ENCODE measurements around the gene NRARP.

The NRARP gene

DNA sequence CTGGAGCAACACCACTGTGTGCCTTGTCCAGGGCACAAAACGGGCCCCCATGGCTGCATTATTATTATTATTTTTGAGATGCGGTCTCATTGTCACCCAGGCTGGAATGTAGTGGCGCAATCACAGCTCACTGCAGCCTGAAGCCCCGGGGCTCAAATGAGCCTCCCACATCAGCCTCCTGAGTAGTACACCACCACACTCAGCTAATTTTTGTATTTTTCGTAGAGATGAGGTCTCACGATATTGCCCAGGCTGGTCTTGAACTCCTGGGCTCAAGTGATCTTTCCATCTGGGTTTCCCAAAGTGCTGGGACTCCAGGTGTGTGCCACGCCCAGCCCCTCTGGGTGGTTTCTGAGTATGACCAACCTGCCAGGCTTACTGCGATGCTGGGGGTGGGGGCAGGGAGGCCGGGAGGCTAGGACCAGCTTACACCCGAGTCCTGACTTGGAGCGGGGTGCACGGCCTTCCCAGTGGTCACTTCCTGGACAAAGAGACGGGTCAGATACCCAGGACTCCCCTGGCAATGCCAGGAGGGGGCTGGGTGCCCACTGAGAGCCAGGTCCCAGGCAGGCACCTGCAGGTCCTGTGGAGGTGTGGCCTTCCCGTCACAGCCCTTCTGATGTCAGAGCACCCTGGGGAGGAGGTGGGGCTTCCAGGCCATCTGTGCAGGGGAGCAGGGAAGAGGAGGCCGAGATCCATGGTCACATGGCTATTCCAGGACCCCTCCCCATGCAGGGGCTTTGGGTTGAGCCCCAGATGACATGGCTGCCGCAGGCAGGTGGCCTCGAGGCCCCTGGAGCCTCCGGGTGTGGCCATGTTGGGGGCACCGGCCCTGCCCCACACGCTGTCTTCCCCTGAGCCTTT is 8.3 kb upstream of the NRARP start:
- CTCF ChIA-PET: interaction anchor here (0.8 to 0.9 kb wide), 2 partner anchors 8 to 24 kb away, joined by 4 to 6 read pairs; partner anchors contain the start of gene NRARP
- POLR2A ChIA-PET: interaction anchor here (1.3 to 5.4 kb wide), 3 partner anchors 9 to 67 kb away, joined by 3 to 40 read pairs (median 4); partner anchors contain the start of gene NRARP
- H3K4me1 ChIP-seq (ENCODE audit: control insufficient read depth, insufficient read depth, low read length): no peaks in the 10 kb centered on the region; the same call in 1 of the 2 replicates
- 0 out of 2 replicates have a peak, but pooled peaks have one; percentile 43 for TF ChIP-seq ZNF629 (tag by site-specific recombination; IDR thresholded peaks at IDR 0.05)
- TF ChIP-seq SP3 (tag by site-specific recombination; IDR thresholded peaks at IDR 0.05): 0 out of 2 replicates have a peak, but pooled peaks have one; percentile 25
- 0 out of 2 replicates have a peak, but pooled peaks have one; percentile 40 for TF ChIP-seq ZBTB8A (tag by site-specific recombination; IDR thresholded peaks at IDR 0.05)
- no peak for TF ChIP-seq ZNF768 (tag by site-specific recombination; IDR thresholded peaks at IDR 0.05)
- TF ChIP-seq, protein P1, sequence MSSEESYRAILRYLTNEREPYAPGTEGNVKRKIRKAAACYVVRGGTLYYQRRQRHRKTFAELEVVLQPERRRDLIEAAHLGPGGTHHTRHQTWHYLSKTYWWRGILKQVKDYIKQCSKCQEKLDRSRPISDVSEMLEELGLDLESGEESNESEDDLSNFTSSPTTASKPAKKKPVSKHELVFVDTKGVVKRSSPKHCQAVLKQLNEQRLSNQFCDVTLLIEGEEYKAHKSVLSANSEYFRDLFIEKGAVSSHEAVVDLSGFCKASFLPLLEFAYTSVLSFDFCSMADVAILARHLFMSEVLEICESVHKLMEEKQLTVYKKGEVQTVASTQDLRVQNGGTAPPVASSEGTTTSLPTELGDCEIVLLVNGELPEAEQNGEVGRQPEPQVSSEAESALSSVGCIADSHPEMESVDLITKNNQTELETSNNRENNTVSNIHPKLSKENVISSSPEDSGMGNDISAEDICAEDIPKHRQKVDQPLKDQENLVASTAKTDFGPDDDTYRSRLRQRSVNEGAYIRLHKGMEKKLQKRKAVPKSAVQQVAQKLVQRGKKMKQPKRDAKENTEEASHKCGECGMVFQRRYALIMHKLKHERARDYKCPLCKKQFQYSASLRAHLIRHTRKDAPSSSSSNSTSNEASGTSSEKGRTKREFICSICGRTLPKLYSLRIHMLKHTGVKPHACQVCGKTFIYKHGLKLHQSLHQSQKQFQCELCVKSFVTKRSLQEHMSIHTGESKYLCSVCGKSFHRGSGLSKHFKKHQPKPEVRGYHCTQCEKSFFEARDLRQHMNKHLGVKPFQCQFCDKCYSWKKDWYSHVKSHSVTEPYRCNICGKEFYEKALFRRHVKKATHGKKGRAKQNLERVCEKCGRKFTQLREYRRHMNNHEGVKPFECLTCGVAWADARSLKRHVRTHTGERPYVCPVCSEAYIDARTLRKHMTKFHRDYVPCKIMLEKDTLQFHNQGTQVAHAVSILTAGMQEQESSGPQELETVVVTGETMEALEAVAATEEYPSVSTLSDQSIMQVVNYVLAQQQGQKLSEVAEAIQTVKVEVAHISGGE (tag by site-specific recombination; conservative IDR thresholded peaks at IDR 0.05; ENCODE audit: low read depth): no peak
- no peak for TF ChIP-seq ZNF561 (tag by site-specific recombination; IDR thresholded peaks at IDR 0.05; ENCODE audit: borderline replicate concordance)
- TF ChIP-seq, protein P2, sequence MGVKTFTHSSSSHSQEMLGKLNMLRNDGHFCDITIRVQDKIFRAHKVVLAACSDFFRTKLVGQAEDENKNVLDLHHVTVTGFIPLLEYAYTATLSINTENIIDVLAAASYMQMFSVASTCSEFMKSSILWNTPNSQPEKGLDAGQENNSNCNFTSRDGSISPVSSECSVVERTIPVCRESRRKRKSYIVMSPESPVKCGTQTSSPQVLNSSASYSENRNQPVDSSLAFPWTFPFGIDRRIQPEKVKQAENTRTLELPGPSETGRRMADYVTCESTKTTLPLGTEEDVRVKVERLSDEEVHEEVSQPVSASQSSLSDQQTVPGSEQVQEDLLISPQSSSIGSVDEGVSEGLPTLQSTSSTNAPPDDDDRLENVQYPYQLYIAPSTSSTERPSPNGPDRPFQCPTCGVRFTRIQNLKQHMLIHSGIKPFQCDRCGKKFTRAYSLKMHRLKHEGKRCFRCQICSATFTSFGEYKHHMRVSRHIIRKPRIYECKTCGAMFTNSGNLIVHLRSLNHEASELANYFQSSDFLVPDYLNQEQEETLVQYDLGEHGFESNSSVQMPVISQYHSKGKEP (tag by site-specific recombination; IDR thresholded peaks at IDR 0.05): no peak
- peak; percentile 70; the same call in 1 of the 2 replicates for TF ChIP-seq GLIS2 (tag by site-specific recombination; IDR thresholded peaks at IDR 0.05)
- no peak for TF ChIP-seq SP2 (tag by site-specific recombination; IDR thresholded peaks at IDR 0.05)
- TF ChIP-seq, protein P3, sequence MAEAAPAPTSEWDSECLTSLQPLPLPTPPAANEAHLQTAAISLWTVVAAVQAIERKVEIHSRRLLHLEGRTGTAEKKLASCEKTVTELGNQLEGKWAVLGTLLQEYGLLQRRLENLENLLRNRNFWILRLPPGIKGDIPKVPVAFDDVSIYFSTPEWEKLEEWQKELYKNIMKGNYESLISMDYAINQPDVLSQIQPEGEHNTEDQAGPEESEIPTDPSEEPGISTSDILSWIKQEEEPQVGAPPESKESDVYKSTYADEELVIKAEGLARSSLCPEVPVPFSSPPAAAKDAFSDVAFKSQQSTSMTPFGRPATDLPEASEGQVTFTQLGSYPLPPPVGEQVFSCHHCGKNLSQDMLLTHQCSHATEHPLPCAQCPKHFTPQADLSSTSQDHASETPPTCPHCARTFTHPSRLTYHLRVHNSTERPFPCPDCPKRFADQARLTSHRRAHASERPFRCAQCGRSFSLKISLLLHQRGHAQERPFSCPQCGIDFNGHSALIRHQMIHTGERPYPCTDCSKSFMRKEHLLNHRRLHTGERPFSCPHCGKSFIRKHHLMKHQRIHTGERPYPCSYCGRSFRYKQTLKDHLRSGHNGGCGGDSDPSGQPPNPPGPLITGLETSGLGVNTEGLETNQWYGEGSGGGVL (tag by site-specific recombination; IDR thresholded peaks at IDR 0.05): no peak
- TF ChIP-seq ZXDB (tag by site-specific recombination; IDR thresholded peaks at IDR 0.05): peak; percentile 88
- TF ChIP-seq, protein P4, sequence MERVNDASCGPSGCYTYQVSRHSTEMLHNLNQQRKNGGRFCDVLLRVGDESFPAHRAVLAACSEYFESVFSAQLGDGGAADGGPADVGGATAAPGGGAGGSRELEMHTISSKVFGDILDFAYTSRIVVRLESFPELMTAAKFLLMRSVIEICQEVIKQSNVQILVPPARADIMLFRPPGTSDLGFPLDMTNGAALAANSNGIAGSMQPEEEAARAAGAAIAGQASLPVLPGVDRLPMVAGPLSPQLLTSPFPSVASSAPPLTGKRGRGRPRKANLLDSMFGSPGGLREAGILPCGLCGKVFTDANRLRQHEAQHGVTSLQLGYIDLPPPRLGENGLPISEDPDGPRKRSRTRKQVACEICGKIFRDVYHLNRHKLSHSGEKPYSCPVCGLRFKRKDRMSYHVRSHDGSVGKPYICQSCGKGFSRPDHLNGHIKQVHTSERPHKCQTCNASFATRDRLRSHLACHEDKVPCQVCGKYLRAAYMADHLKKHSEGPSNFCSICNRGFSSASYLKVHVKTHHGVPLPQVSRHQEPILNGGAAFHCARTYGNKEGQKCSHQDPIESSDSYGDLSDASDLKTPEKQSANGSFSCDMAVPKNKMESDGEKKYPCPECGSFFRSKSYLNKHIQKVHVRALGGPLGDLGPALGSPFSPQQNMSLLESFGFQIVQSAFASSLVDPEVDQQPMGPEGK (tag by site-specific recombination; IDR thresholded peaks at IDR 0.05): peak; percentile 50; the same call in 1 of the 2 replicates
- no peak for TF ChIP-seq ZNF514 (tag by site-specific recombination; IDR thresholded peaks at IDR 0.05)
- TF ChIP-seq, protein P5, sequence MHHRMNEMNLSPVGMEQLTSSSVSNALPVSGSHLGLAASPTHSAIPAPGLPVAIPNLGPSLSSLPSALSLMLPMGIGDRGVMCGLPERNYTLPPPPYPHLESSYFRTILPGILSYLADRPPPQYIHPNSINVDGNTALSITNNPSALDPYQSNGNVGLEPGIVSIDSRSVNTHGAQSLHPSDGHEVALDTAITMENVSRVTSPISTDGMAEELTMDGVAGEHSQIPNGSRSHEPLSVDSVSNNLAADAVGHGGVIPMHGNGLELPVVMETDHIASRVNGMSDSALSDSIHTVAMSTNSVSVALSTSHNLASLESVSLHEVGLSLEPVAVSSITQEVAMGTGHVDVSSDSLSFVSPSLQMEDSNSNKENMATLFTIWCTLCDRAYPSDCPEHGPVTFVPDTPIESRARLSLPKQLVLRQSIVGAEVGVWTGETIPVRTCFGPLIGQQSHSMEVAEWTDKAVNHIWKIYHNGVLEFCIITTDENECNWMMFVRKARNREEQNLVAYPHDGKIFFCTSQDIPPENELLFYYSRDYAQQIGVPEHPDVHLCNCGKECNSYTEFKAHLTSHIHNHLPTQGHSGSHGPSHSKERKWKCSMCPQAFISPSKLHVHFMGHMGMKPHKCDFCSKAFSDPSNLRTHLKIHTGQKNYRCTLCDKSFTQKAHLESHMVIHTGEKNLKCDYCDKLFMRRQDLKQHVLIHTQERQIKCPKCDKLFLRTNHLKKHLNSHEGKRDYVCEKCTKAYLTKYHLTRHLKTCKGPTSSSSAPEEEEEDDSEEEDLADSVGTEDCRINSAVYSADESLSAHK (tag by site-specific recombination; IDR thresholded peaks at IDR 0.05): no peak
- TF ChIP-seq ZIC2 (tag by site-specific recombination; IDR thresholded peaks at IDR 0.05): peak; percentile 46
- TF ChIP-seq ZNF157 (tag by site-specific recombination; IDR thresholded peaks at IDR 0.05): no peak
- no peak for TF ChIP-seq YY2 (tag by site-specific recombination; IDR thresholded peaks at IDR 0.05)
- TF ChIP-seq ZNF211 (tag by site-specific recombination; IDR thresholded peaks at IDR 0.05; ENCODE audit: low read depth): no peak
- no peak for TF ChIP-seq ZNF600 (tag by site-specific recombination; IDR thresholded peaks at IDR 0.05)
- TF ChIP-seq ZNF341 (tag by site-specific recombination; IDR thresholded peaks at IDR 0.05; ENCODE audit: low read depth): peak; percentile 88
- TF ChIP-seq, protein P6, sequence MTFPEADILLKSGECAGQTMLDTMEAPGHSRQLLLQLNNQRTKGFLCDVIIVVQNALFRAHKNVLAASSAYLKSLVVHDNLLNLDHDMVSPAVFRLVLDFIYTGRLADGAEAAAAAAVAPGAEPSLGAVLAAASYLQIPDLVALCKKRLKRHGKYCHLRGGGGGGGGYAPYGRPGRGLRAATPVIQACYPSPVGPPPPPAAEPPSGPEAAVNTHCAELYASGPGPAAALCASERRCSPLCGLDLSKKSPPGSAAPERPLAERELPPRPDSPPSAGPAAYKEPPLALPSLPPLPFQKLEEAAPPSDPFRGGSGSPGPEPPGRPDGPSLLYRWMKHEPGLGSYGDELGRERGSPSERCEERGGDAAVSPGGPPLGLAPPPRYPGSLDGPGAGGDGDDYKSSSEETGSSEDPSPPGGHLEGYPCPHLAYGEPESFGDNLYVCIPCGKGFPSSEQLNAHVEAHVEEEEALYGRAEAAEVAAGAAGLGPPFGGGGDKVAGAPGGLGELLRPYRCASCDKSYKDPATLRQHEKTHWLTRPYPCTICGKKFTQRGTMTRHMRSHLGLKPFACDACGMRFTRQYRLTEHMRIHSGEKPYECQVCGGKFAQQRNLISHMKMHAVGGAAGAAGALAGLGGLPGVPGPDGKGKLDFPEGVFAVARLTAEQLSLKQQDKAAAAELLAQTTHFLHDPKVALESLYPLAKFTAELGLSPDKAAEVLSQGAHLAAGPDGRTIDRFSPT (tag by site-specific recombination; IDR thresholded peaks at IDR 0.05): 0 out of 2 replicates have a peak, but pooled peaks have one; percentile 25
- TF ChIP-seq ZNF792 (tag by site-specific recombination; IDR thresholded peaks at IDR 0.05): no peak
- no peak for TF ChIP-seq ZNF585B (tag by site-specific recombination; IDR thresholded peaks at IDR 0.05)

More for the DNA sequence above, 8.3 kb upstream of the NRARP start:
- Histone ChIP-seq H3K9me3 (ENCODE audit: control insufficient read depth, insufficient read depth, low read depth, low read length) (no peaks in the 10 kb centered on the region), H3K4me3 (ENCODE audit: low read depth, low read length) (no peak overlapping the region), H3K27ac (ENCODE audit: extremely low read depth, low read depth, low read length) (no peak overlapping the region), H3K36me3 (ENCODE audit: control insufficient read depth in 2 of 2, insufficient read depth in 1 of 2, low read length in 2 of 2) (no peaks in the 10 kb centered on the region)
